ENCODE measurements around the gene RAB10. TPM values are rescaled to one million over a fixed set of nuclear protein-coding genes. Genes with fewer than 3 reads are reported as not detected.

Gene RAB10
- total RNA-seq, 1 experiment from 2014 or later = 167 TPM

- BruUV-seq (replicated peaks) = no TSS peak
Observed at GRCh38 chr2:26185954-26186770, 152.3 kb downstream of the RAB10 start.

More at GRCh38 chr2:26185954-26186770, 152.3 kb downstream of the RAB10 start:
- TF ChIP-seq, protein P1, sequence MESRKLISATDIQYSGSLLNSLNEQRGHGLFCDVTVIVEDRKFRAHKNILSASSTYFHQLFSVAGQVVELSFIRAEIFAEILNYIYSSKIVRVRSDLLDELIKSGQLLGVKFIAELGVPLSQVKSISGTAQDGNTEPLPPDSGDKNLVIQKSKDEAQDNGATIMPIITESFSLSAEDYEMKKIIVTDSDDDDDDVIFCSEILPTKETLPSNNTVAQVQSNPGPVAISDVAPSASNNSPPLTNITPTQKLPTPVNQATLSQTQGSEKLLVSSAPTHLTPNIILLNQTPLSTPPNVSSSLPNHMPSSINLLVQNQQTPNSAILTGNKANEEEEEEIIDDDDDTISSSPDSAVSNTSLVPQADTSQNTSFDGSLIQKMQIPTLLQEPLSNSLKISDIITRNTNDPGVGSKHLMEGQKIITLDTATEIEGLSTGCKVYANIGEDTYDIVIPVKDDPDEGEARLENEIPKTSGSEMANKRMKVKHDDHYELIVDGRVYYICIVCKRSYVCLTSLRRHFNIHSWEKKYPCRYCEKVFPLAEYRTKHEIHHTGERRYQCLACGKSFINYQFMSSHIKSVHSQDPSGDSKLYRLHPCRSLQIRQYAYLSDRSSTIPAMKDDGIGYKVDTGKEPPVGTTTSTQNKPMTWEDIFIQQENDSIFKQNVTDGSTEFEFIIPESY (IDR thresholded peaks at IDR 0.05; ENCODE audit: extremely low read depth, insufficient replicate concordance, low read length) = no peak
- TF ChIP-seq POLR2AphosphoS5 (IDR thresholded peaks at IDR 0.05; ENCODE audit: low read depth, low read length) = no peak
- no peak for TF ChIP-seq CEBPB (IDR thresholded peaks at IDR 0.05; ENCODE audit: low read depth)
- TF ChIP-seq FOSL1 (IDR thresholded peaks at IDR 0.05; ENCODE audit: low read depth) = no peak
- no peak for TF ChIP-seq SIN3A (IDR thresholded peaks at IDR 0.05; ENCODE audit: low read depth)
- TF ChIP-seq, protein P2, sequence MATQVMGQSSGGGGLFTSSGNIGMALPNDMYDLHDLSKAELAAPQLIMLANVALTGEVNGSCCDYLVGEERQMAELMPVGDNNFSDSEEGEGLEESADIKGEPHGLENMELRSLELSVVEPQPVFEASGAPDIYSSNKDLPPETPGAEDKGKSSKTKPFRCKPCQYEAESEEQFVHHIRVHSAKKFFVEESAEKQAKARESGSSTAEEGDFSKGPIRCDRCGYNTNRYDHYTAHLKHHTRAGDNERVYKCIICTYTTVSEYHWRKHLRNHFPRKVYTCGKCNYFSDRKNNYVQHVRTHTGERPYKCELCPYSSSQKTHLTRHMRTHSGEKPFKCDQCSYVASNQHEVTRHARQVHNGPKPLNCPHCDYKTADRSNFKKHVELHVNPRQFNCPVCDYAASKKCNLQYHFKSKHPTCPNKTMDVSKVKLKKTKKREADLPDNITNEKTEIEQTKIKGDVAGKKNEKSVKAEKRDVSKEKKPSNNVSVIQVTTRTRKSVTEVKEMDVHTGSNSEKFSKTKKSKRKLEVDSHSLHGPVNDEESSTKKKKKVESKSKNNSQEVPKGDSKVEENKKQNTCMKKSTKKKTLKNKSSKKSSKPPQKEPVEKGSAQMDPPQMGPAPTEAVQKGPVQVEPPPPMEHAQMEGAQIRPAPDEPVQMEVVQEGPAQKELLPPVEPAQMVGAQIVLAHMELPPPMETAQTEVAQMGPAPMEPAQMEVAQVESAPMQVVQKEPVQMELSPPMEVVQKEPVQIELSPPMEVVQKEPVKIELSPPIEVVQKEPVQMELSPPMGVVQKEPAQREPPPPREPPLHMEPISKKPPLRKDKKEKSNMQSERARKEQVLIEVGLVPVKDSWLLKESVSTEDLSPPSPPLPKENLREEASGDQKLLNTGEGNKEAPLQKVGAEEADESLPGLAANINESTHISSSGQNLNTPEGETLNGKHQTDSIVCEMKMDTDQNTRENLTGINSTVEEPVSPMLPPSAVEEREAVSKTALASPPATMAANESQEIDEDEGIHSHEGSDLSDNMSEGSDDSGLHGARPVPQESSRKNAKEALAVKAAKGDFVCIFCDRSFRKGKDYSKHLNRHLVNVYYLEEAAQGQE (IDR thresholded peaks at IDR 0.05; ENCODE audit: low read depth) = no peak
- no peak for TF ChIP-seq EZH2 (IDR thresholded peaks at IDR 0.05)
- TF ChIP-seq ZFX (IDR thresholded peaks at IDR 0.05) = no peak
- no peak for TF ChIP-seq CBX3 (IDR thresholded peaks at IDR 0.05; ENCODE audit: low read depth)
- TF ChIP-seq ATF3 (IDR thresholded peaks at IDR 0.05) = no peak
- no peak for TF ChIP-seq TCF7L2 (IDR thresholded peaks at IDR 0.05; ENCODE audit: borderline replicate concordance, extremely low read depth, insufficient read depth, insufficient read length)
- no peak for TF ChIP-seq YY1 (IDR thresholded peaks at IDR 0.05; ENCODE audit: extremely low read depth, insufficient replicate concordance, low read depth, low read length)
- TF ChIP-seq EZH2phosphoT487 (IDR thresholded peaks at IDR 0.05; ENCODE audit: borderline replicate concordance) = no peak
- no peak for TF ChIP-seq MAX (IDR thresholded peaks at IDR 0.05)
- no peak for TF ChIP-seq JUND (IDR thresholded peaks at IDR 0.05)
- TF ChIP-seq POLR2A (IDR thresholded peaks at IDR 0.05; ENCODE audit: borderline replicate concordance, extremely low read depth, insufficient read depth, insufficient read length) = no peak
- TF ChIP-seq EGR1 (IDR thresholded peaks at IDR 0.05; ENCODE audit: low read depth) = no peak
- POLR2A ChIA-PET = no interaction called here
- Histone ChIP-seq H3K27me3 (ENCODE audit: insufficient read depth, low read length) (no peaks in the 10 kb centered on the region), H3K9ac (ENCODE audit: low read length) (peak overlapping the region; percentile 65; the same call in 1 of the 2 replicates), H3K9me3 (ENCODE audit: control insufficient read depth in 1 of 2, insufficient read depth in 1 of 2, low read depth in 1 of 2, low read length in 2 of 2) (no peaks in the 10 kb centered on the region), H3K27ac (ENCODE audit: low read depth, low read length) (no peak overlapping the region), H4K20me1 (ENCODE audit: insufficient read depth) (no peaks in the 10 kb centered on the region), H3K79me2 (ENCODE audit: insufficient read depth, low read length) (no peaks in the 10 kb centered on the region), H3K9me2 (ENCODE audit: insufficient read depth) (no peaks in the 10 kb centered on the region), H3K4me1 (ENCODE audit: control insufficient read depth in 1 of 2, insufficient read depth in 2 of 2, low read length in 2 of 2) (peaks cover 0 to 9% of the 10 kb centered on the region in 2 experiments; a peak in 1 of 4 replicates), H3K4me3 (replicated peaks in 1 of 2; ENCODE audit: low read depth in 1 of 2, low read length in 2 of 2) (peak overlapping the region in 1 of 2 experiments; percentile 58; a peak in 2 of 4 replicates), H3K36me3 (ENCODE audit: control insufficient read depth in 1 of 2, insufficient read depth in 2 of 2, low read length in 2 of 2) (no peaks in the 10 kb centered on the region), H3K4me2 (ENCODE audit: low read length) (peak overlapping the region; percentile 71), H2AFZ (ENCODE audit: low read depth, low read length, poor library complexity, severe bottlenecking) (no peak overlapping the region)
- DNase-seq (ENCODE audit: low read depth, low spot score) (no peak), ATAC-seq (no peak)
- CTCF ChIA-PET = no interaction called here
- intact Hi-C loops (cut with micrococcal nuclease) = no loop called here
- RAD21 ChIA-PET (ENCODE audit: low non-redundant PET in 1 of 2, low total read pairs in 2 of 2, uncharacterized antibody in 2 of 2, unreplicated experiment in 2 of 2) = no interaction called here

All from HCT116 (cell line).